PC-9 (cell line): ENCODE results near the gene ERCC6L2. TPM values are rescaled to one million over a fixed set of nuclear protein-coding genes. Genes with fewer than 3 reads are reported as not detected.

Source experiments
- BruUV-seq: library from RNA; stranded (reverse); fragments of 400-500 nt; replicated peaks from 2 replicates; lab custom pipeline; 2021; lab: Mats Ljungman, UMichigan
- CTCF ChIA-PET: fragments of 300-600 bp; sonication (Branson Sonifier 250); formaldehyde crosslinking; loops from one replicate; lab custom pipeline; 2022; ENCODE audit warnings: antibody characterized with exemption; lab: Charles Lee
- POLR2A ChIA-PET: fragments of 300-600 bp; sonication (Branson Sonifier 250); formaldehyde crosslinking; loops from one replicate; lab custom pipeline; 2022; ENCODE audit warnings: antibody characterized with exemption; ENCODE audit not compliant: unreplicated experiment; lab: Charles Lee
- DNase-seq, 2 experiments: peaks; one replicate each; pipeline versions ENCODE4 v3.0.0 to v3.0.0-alpha.2; 2015 to 2022; ENCODE audit warnings: mixed read lengths in 1 of 2
- H2AFZ ChIP-seq: fragments of 200-600 bp; sonication (generic); 2 replicates; pipeline ENCODE4 v1.8.1; 2017; ENCODE audit warnings: antibody characterized with exemption
- H3F3A ChIP-seq: fragments of 200-600 bp; sonication (generic); 2 replicates; pipeline ENCODE4 v1.8.1; 2017; ENCODE audit warnings: antibody characterized with exemption, mild to moderate bottlenecking, low read depth; ENCODE audit not compliant: insufficient read depth
- H3K27ac ChIP-seq: fragments of 200-600 bp; sonication (generic); 2 replicates; pipeline ENCODE4 v1.6.1; 2016; ENCODE audit warnings: mixed run types
- H3K27me3 ChIP-seq: fragments of 200-600 bp; sonication (generic); 2 replicates; pipeline ENCODE4 v1.6.1; 2016; ENCODE audit warnings: low read depth, mixed run types; ENCODE audit not compliant: insufficient read depth
- H3K36me3 ChIP-seq: fragments of 200-600 bp; sonication (generic); 2 replicates; pipeline ENCODE4 v1.6.1; 2016; ENCODE audit warnings: low read depth, mixed run types
- H3K4me1 ChIP-seq: fragments of 200-600 bp; sonication (generic); replicated peaks from 2 replicates; pipeline ENCODE4 v1.6.1; 2016; ENCODE audit warnings: mixed run types; ENCODE audit not compliant: insufficient read depth
- H3K4me2 ChIP-seq: fragments of 200-600 bp; sonication (generic); 2 replicates; pipeline ENCODE4 v1.6.1; 2017; ENCODE audit warnings: mixed run types
- H3K4me3 ChIP-seq: fragments of 200-600 bp; sonication (generic); 2 replicates; pipeline ENCODE4 v1.6.1; 2016; ENCODE audit warnings: mixed run types
- H3K79me2 ChIP-seq: fragments of 200-600 bp; sonication (generic); 2 replicates; pipeline ENCODE4 v1.6.1; 2017; ENCODE audit warnings: low read depth, mixed run types
- H3K9me2 ChIP-seq: fragments of 200-600 bp; sonication (generic); 2 replicates; pipeline ENCODE4 v1.8.1; 2017; ENCODE audit warnings: mild to moderate bottlenecking; ENCODE audit not compliant: insufficient read depth
- H3K9me3 ChIP-seq: fragments of 200-600 bp; sonication (generic); 2 replicates; pipeline ENCODE4 v1.8.1; 2016; ENCODE audit warnings: low read depth; ENCODE audit not compliant: insufficient read depth
- H4K20me1 ChIP-seq: fragments of 200-600 bp; sonication (generic); 2 replicates; pipeline ENCODE4 v1.8.1; 2017; ENCODE audit not compliant: insufficient read depth
- CTCF ChIP-seq: fragments of 200-600 bp; sonication (generic); conservative IDR thresholded peaks from 2 replicates; pipeline ENCODE4 v1.6.1; 2017; ENCODE audit warnings: mixed run types, antibody characterized with exemption, mild to moderate bottlenecking, moderate library complexity
- EZH2 ChIP-seq: fragments of 200-600 bp; sonication (generic); IDR thresholded peaks from 2 replicates; pipeline ENCODE4 v1.8.0; 2017; ENCODE audit warnings: antibody characterized with exemption, low read depth
- intact Hi-C: fragments of 100-400 bp; cut with micrococcal nuclease; formaldehyde crosslinking; loops from one replicate; pipeline ENCODE4 v1.10.0; 2022; ENCODE audit not compliant: unreplicated experiment
- total RNA-seq: library from RNA; stranded (reverse); gene quantifications from 2 replicates; pipeline ENCODE4 v1.2.3, GENCODE V29; 2021

ERCC6L2 gene
- total RNA-seq, 1 experiment from 2014 or later: 41.4 TPM

DNA sequence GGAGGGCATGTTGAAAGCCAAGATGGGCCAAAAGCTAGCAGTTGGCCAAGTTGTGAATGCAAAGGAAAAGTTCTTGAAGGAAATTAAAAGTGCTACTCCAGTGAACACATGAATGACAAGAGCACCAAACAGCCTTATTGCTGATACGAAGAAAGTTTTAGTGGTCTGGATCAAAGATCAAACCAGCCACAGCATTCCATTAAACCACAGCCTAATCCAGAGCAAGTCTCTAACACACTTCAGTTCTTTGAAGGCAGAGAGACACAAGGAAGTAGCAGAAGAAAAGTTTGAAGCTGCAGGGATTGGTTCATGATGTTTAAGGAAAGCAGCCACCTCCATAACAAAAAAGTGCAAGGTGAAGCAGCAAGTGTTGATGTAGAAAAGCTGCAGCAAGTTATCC is 71.6 kb downstream of the ERCC6L2 start:
- Histone ChIP-seq H3K9me2 (no peaks in the 10 kb centered on the region), H2AFZ (no peak overlapping the region), H3K27ac (no peak overlapping the region), H4K20me1 (no peaks in the 10 kb centered on the region), H3K4me3 (no peak overlapping the region), H3K79me2 (no peaks in the 10 kb centered on the region), H3K9me3 (no peaks in the 10 kb centered on the region), H3K4me1 (no peaks in the 10 kb centered on the region), H3K4me2 (no peak overlapping the region), H3K27me3 (no peaks in the 10 kb centered on the region), H3K36me3 (peaks cover 13% of the 10 kb centered on the region; the same call in 1 of the 2 replicates), H3F3A (no peaks in the 10 kb centered on the region)
- ChIA-PET CTCF (no interaction called here), POLR2A (interaction anchor here (0.7 kb wide), 1 partner anchor 47 kb away, joined by 5 read pairs; no protein-coding TSS in a partner anchor)
- DNase-seq: no peak
- intact Hi-C loops: no loop called here
- BruUV-seq: no TSS peak
- TF ChIP-seq EZH2 (no peak), CTCF (no peak)

- CTCF ChIA-PET: no interaction called here
- no peaks in the 10 kb centered on the region for H3K9me3 ChIP-seq
- TF ChIP-seq EZH2 (no peak), CTCF (no peak)
- no peak for DNase-seq
- H3F3A ChIP-seq: no peaks in the 10 kb centered on the region
- no TSS peak for BruUV-seq
- no peaks in the 10 kb centered on the region for H3K79me2 ChIP-seq
- H3K36me3 ChIP-seq: peaks cover 9% of the 10 kb centered on the region; the same call in 1 of the 2 replicates
- no peak overlapping the region for H3K27ac ChIP-seq
- H3K4me3 ChIP-seq: no peak overlapping the region
- no peak overlapping the region for H3K4me2 ChIP-seq
- H3K9me2 ChIP-seq: no peaks in the 10 kb centered on the region
- H3K27me3 ChIP-seq: no peaks in the 10 kb centered on the region
- H3K4me1 ChIP-seq: no peaks in the 10 kb centered on the region
- POLR2A ChIA-PET: no interaction called here
- no peaks in the 10 kb centered on the region for H4K20me1 ChIP-seq
- intact Hi-C loops: no loop called here
- no peak overlapping the region for H2AFZ ChIP-seq
Measured at GRCh38 chr9:95952471-95952870, 77.0 kb downstream of the ERCC6L2 start.

GRCh38 chr9:95953986-95954385 is 78.5 kb downstream of the ERCC6L2 start:
- intact Hi-C loops: no loop called here
- Histone ChIP-seq H2AFZ (no peak overlapping the region), H3K4me3 (no peak overlapping the region), H3K27me3 (no peaks in the 10 kb centered on the region), H4K20me1 (no peaks in the 10 kb centered on the region), H3K9me3 (no peaks in the 10 kb centered on the region), H3K9me2 (no peaks in the 10 kb centered on the region), H3K4me1 (no peaks in the 10 kb centered on the region), H3K79me2 (no peaks in the 10 kb centered on the region), H3K27ac (no peak overlapping the region), H3K36me3 (peaks cover 4% of the 10 kb centered on the region; the same call in 1 of the 2 replicates), H3K4me2 (no peak overlapping the region), H3F3A (no peaks in the 10 kb centered on the region)
- ChIA-PET POLR2A (interaction anchor here (0.6 kb wide), 1 partner anchor 1777 kb away, joined by 7 read pairs; no protein-coding TSS in a partner anchor), CTCF (no interaction called here)
- TF ChIP-seq CTCF (no peak), EZH2 (no peak)
- no peak for DNase-seq
- BruUV-seq: no TSS peak
